GM23248 (cell line): Measurements from ENCODE around the gene ATF6.

Source experiments
- EZH2 ChIP-seq: fragments of 200-600 bp; sonication (generic); IDR thresholded peaks from 2 replicates; pipeline ENCODE4 v1.6.1; 2018; ENCODE audit warnings: antibody characterized with exemption, mild to moderate bottlenecking; ENCODE audit not compliant: insufficient read depth, poor library complexity, severe bottlenecking
- EZH2phosphoT487 ChIP-seq: fragments of 200-600 bp; sonication (generic); IDR thresholded peaks from 2 replicates; pipeline ENCODE4 v1.6.1; 2018; ENCODE audit warnings: antibody characterized with exemption, moderate library complexity, mild to moderate bottlenecking, low read depth; ENCODE audit not compliant: insufficient read depth

GRCh38 chr1:161722406-161722805 is 43.7 kb upstream of the ATF6 start:
- TF ChIP-seq EZH2phosphoT487 (no peak), EZH2 (no peak)
